IPS-18c (cell line): ENCODE measurements around the gene OTOP2.
"Not testable (repeated sequence)": the region's sequence is repeated elsewhere in the genome, so short reads cannot be mapped to it uniquely, and the experiment has no call there.

Source experiments
- H3K4me3 ChIP-seq: 2 replicates; pipeline ENCODE4 v1.7.0; 2013; ENCODE audit warnings: low read depth, mild to moderate bottlenecking, low read length, moderate library complexity; ENCODE audit not compliant: insufficient read depth
- H3K9me3 ChIP-seq: one replicate; pipeline ENCODE4 v1.6.1; 2013; ENCODE audit warnings: mild to moderate bottlenecking, low read length, moderate library complexity; ENCODE audit not compliant: control insufficient read depth, insufficient read depth

The OTOP2 gene

GRCh38 chr17:74956093-74956492 is 32.0 kb downstream of the OTOP2 start:
- H3K4me3 ChIP-seq, result no peak overlapping the region

GRCh38 chr17:74957935-74958740 is 34.1 kb downstream of the OTOP2 start:
- Histone ChIP-seq H3K4me3 (no peak overlapping the region), H3K9me3 (peaks cover 4% of the 10 kb centered on the region)

More at GRCh38 chr17:74956093-74956492, 32.0 kb downstream of the OTOP2 start:
- H3K9me3 ChIP-seq, result peaks cover 4% of the 10 kb centered on the region

GRCh38 chr17:74959826-74960515 is 35.9 kb downstream of the OTOP2 start:
- H3K4me3 ChIP-seq, result no peak overlapping the region
- no peaks in the 10 kb centered on the region for H3K9me3 ChIP-seq

GRCh38 chr17:74960570-74961342 is 36.7 kb downstream of the OTOP2 start:
- no peak overlapping the region for H3K4me3 ChIP-seq
- H3K9me3 ChIP-seq, result no peaks in the 10 kb centered on the region

- Histone ChIP-seq H3K9me3 (no peaks in the 10 kb centered on the region), H3K4me3 (no peak overlapping the region)
Observed at GRCh38 chr17:74961657-74962350, 37.7 kb downstream of the OTOP2 start.

- no peaks in the 10 kb centered on the region for H3K9me3 ChIP-seq
Observed at GRCh38 chr17:74962622-74963394, 38.7 kb downstream of the OTOP2 start.

GRCh38 chr17:74963656-74964055 is 39.6 kb downstream of the OTOP2 start:
- H3K9me3 ChIP-seq, result no peaks in the 10 kb centered on the region
- no peak overlapping the region for H3K4me3 ChIP-seq

More at GRCh38 chr17:74962622-74963394, 38.7 kb downstream of the OTOP2 start:
- H3K4me3 ChIP-seq, result no peak overlapping the region

- no peak overlapping the region for H3K4me3 ChIP-seq
- H3K9me3 ChIP-seq, result no peaks in the 10 kb centered on the region
Observed at GRCh38 chr17:74964246-74964761, 40.2 kb downstream of the OTOP2 start.

- Histone ChIP-seq H3K9me3 (no peaks in the 10 kb centered on the region), H3K4me3 (no peak overlapping the region)
Observed at GRCh38 chr17:74964988-74965622, 41.0 kb downstream of the OTOP2 start.

GRCh38 chr17:74968361-74968780 is 44.3 kb downstream of the OTOP2 start:
- no peak overlapping the region for H3K4me3 ChIP-seq
- H3K9me3 ChIP-seq, result no peaks in the 10 kb centered on the region

- not testable (repeated sequence) for H3K4me3 ChIP-seq, H3K9me3 ChIP-seq
Observed at GRCh38 chr17:74969501-74969900, 45.4 kb downstream of the OTOP2 start.

- Histone ChIP-seq H3K4me3 (no peak overlapping the region), H3K9me3 (no peaks in the 10 kb centered on the region)
Observed at GRCh38 chr17:74970395-74970794, 46.3 kb downstream of the OTOP2 start.

- peak overlapping the region; percentile 77; the same call in 1 of the 2 replicates for H3K4me3 ChIP-seq
- H3K9me3 ChIP-seq, result no peaks in the 10 kb centered on the region
Observed at GRCh38 chr17:74971069-74971841, 47.2 kb downstream of the OTOP2 start.

GRCh38 chr17:74971842-74972106 is 47.7 kb downstream of the OTOP2 start:
- Histone ChIP-seq H3K4me3 (peak overlapping the region; percentile 77), H3K9me3 (no peaks in the 10 kb centered on the region)

- peak within 1 kb of the TSS; percentile 77 for H3K4me3 ChIP-seq
Observed at GRCh38 chr17:74972107-74972972, 48.3 kb downstream of the OTOP2 start, which contains the start of gene HID1. TSS of gene HID1 (minus strand) at chr17:74972759. CDS start at chr17:74972656, 103 bp downstream.

More at GRCh38 chr17:74972107-74972972, 48.3 kb downstream of the OTOP2 start, which contains the start of gene HID1:
- H3K9me3 ChIP-seq, result no peaks in the 10 kb centered on the region
